ENCODE measurements around the gene HIBADH. TPM values are rescaled to one million over a fixed set of nuclear protein-coding genes. Genes with fewer than 3 reads are reported as not detected.

HIBADH gene
- total and polyA plus RNA-seq, 9 of the 15 experiments (the other 6 are each of a cell fraction or from before 2014, with no cell fraction given): 10.7 to 67.8 (median 36.9) TPM

DNA sequence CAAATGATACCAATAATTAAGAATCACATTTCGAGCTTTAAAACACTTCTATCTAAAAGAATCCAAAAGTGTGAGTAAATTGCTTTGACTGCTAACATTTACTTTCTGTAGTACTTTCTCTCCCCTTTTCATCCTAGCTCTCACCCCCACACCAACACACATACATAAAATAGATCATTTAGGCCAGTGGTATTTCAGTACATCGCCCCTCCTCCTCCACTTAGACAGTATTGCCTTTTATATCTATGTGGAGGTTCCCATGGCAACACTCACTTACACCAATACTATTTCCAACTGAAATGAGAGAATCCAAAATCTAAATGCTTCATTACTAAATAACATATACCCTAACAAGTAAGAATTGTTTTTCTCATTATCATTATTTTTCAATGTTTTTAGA, 58.9 kb downstream of the HIBADH start:
- FAIRE-seq: no peak
- ATAC-seq: no peak
- H3K79me2 ChIP-seq (ENCODE audit: control insufficient read depth, insufficient read depth, low read length): no peaks in the 10 kb centered on the region
- ChIA-PET POLR2A (interaction anchor here (1.4 kb wide), 1 partner anchor 9 kb away, joined by 4 read pairs; no protein-coding TSS in a partner anchor), CTCF (ENCODE audit: low intra/inter-chr PET ratio) (no interaction called here)
- peaks cover 0 to 4% of the 10 kb centered on the region in 2 experiments; a peak in 3 of 5 replicates for H3K4me1 ChIP-seq (replicated peaks in 1 of 2; ENCODE audit: control insufficient read depth in 2 of 2, insufficient read depth in 2 of 2, low read length in 2 of 2)
- WGBS (ENCODE audit: insufficient coverage, low coverage, missing lambda C conversion rate): 76% methylated on average over 2 of the region's 2 CpGs
- H3K9ac ChIP-seq (ENCODE audit: insufficient read depth in 1 of 2, low read depth in 2 of 2, low read length in 2 of 2): no peak overlapping the region
- no peak overlapping the region for H3K27ac ChIP-seq (ENCODE audit: extremely low read depth, low read depth, low read length)
- in situ Hi-C loops (cut with MboI): no loop called here
- no peak overlapping the region for H3K4me3 ChIP-seq
- BruUV-seq (replicated peaks): no TSS peak
- H4K20me1 ChIP-seq (replicated peaks; ENCODE audit: control insufficient read depth, insufficient read depth, low read length): no peaks in the 10 kb centered on the region
- H3K4me2 ChIP-seq (ENCODE audit: insufficient read depth, low read length): no peak overlapping the region
- TF ChIP-seq MBD2 (IDR thresholded peaks at IDR 0.05; ENCODE audit: borderline replicate concordance, low read depth) (no peak), ETV5 (CRISPR knock-in tag; IDR thresholded peaks at IDR 0.05; ENCODE audit: low read depth) (no peak), RFX1 (IDR thresholded peaks at IDR 0.05) (peak; percentile 72), SREBF2 (CRISPR knock-in tag; IDR thresholded peaks at IDR 0.05) (no peak), ETS2 (tag; IDR thresholded peaks at IDR 0.05; ENCODE audit: borderline replicate concordance, poor library complexity, severe bottlenecking) (no peak)
- no peaks in the 10 kb centered on the region for H3K27me3 ChIP-seq (ENCODE audit: control insufficient read depth in 2 of 2, insufficient read depth in 2 of 2, low read length in 2 of 2)
- intact Hi-C loops (cut with micrococcal nuclease): no loop called here
- no peaks in the 10 kb centered on the region for H3K9me1 ChIP-seq (ENCODE audit: control insufficient read depth, insufficient read depth, low read length)
- no peak overlapping the region for H2AFZ ChIP-seq (ENCODE audit: low read depth, low read length)
- H3K9me3 ChIP-seq (replicated peaks; ENCODE audit: control insufficient read depth, insufficient read depth, low read depth, low read length): no peaks in the 10 kb centered on the region
- no peaks in the 10 kb centered on the region for H3K36me3 ChIP-seq (ENCODE audit: control insufficient read depth, insufficient read depth, low read length)
- DNase-seq (ENCODE audit: extremely low read depth in 1 of 4, low spot score in 3 of 4): no peak

DNA sequence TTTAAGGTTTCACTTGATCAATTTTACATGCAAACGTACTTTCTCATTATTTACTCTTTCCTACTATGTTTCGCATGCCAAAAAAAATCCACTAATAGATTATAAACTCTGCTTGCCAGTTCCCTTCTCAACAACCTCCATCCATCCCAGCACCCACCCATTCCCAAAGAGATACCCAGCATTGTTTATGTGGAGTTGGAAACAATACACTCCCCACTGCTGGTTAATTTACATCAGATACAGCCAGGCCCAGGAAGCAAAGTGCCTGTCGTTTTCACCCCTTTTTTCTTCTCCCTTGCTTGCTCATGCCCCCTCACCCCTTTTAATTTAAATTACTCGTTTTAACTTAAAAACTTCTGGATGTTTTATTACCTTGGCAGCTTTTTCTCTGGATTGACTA, 59.9 kb downstream of the HIBADH start:
- Histone ChIP-seq H3K9ac (ENCODE audit: insufficient read depth in 1 of 2, low read depth in 2 of 2, low read length in 2 of 2) (no peak overlapping the region), H3K79me2 (ENCODE audit: control insufficient read depth, insufficient read depth, low read length) (no peaks in the 10 kb centered on the region), H3K4me1 (replicated peaks in 1 of 2; ENCODE audit: control insufficient read depth in 2 of 2, insufficient read depth in 2 of 2, low read length in 2 of 2) (no peaks in the 10 kb centered on the region), H3K27me3 (ENCODE audit: control insufficient read depth in 2 of 2, insufficient read depth in 2 of 2, low read length in 2 of 2) (no peaks in the 10 kb centered on the region), H4K20me1 (replicated peaks; ENCODE audit: control insufficient read depth, insufficient read depth, low read length) (no peaks in the 10 kb centered on the region), H3K36me3 (ENCODE audit: control insufficient read depth, insufficient read depth, low read length) (no peaks in the 10 kb centered on the region), H3K9me3 (replicated peaks; ENCODE audit: control insufficient read depth, insufficient read depth, low read depth, low read length) (no peaks in the 10 kb centered on the region), H2AFZ (ENCODE audit: low read depth, low read length) (no peak overlapping the region), H3K27ac (ENCODE audit: extremely low read depth, low read depth, low read length) (no peak overlapping the region), H3K4me2 (ENCODE audit: insufficient read depth, low read length) (no peak overlapping the region), H3K9me1 (ENCODE audit: control insufficient read depth, insufficient read depth, low read length) (no peaks in the 10 kb centered on the region), H3K4me3 (no peak overlapping the region)
- intact Hi-C loops (cut with micrococcal nuclease) (no loop called here), in situ Hi-C loops (cut with MboI) (no loop called here)
- WGBS (ENCODE audit: insufficient coverage, low coverage, missing lambda C conversion rate): 43% methylated on average over 4 of the region's 4 CpGs
- no TSS peak for BruUV-seq (replicated peaks)
- DNase-seq (ENCODE audit: extremely low read depth in 1 of 4, low spot score in 3 of 4) (no peak), ATAC-seq (no peak), FAIRE-seq (no peak)
- CTCF ChIA-PET (ENCODE audit: low intra/inter-chr PET ratio): no interaction called here
- POLR2A ChIA-PET: no interaction called here
- TF ChIP-seq ZNF121 (CRISPR knock-in tag; conservative IDR thresholded peaks at IDR 0.05) (no peak), ATF1 (CRISPR knock-in tag; IDR thresholded peaks at IDR 0.05) (no peak), ATF1 (tag; IDR thresholded peaks at IDR 0.05) (no peak), MAFF (IDR thresholded peaks at IDR 0.05; ENCODE audit: low read length) (no peak), SMARCE1 (IDR thresholded peaks at IDR 0.05) (no peak), BHLHE40 (IDR thresholded peaks at IDR 0.05; ENCODE audit: low read length) (no peak), ZFX (CRISPR knock-in tag; IDR thresholded peaks at IDR 0.05) (no peak), NFRKB (IDR thresholded peaks at IDR 0.05; ENCODE audit: low read depth) (no peak), TCFL5 (CRISPR knock-in tag; conservative IDR thresholded peaks at IDR 0.05) (no peak), ZSCAN29 (IDR thresholded peaks at IDR 0.05) (no peak), CREBBP (IDR thresholded peaks at IDR 0.05; ENCODE audit: low read depth, low read length) (no peak)
- TF ChIP-seq, protein P1, sequence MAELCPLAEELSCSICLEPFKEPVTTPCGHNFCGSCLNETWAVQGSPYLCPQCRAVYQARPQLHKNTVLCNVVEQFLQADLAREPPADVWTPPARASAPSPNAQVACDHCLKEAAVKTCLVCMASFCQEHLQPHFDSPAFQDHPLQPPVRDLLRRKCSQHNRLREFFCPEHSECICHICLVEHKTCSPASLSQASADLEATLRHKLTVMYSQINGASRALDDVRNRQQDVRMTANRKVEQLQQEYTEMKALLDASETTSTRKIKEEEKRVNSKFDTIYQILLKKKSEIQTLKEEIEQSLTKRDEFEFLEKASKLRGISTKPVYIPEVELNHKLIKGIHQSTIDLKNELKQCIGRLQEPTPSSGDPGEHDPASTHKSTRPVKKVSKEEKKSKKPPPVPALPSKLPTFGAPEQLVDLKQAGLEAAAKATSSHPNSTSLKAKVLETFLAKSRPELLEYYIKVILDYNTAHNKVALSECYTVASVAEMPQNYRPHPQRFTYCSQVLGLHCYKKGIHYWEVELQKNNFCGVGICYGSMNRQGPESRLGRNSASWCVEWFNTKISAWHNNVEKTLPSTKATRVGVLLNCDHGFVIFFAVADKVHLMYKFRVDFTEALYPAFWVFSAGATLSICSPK (IDR thresholded peaks at IDR 0.05; ENCODE audit: borderline replicate concordance): no peak
